GM08714 (cell line): ENCODE measurements around the gene MYO3B.

Source experiments
- H3K4me3 ChIP-seq: fragments of 200-500 bp; sonication (Bioruptor generic); 2 replicates; pipeline ENCODE4 v1.5.1; 2014; ENCODE audit warnings: mild to moderate bottlenecking, low read length, inconsistent platforms
- ZNF274 ChIP-seq: IDR thresholded peaks from 2 replicates; pipeline ENCODE4 v1.6.1; 2012; ENCODE audit warnings: mild to moderate bottlenecking, low read depth, low read length

MYO3B gene

GRCh38 chr2:170434900-170435621 lies 257.1 kb downstream of the MYO3B start:
- no peak overlapping the region for H3K4me3 ChIP-seq
- no peak for TF ChIP-seq ZNF274

DNA sequence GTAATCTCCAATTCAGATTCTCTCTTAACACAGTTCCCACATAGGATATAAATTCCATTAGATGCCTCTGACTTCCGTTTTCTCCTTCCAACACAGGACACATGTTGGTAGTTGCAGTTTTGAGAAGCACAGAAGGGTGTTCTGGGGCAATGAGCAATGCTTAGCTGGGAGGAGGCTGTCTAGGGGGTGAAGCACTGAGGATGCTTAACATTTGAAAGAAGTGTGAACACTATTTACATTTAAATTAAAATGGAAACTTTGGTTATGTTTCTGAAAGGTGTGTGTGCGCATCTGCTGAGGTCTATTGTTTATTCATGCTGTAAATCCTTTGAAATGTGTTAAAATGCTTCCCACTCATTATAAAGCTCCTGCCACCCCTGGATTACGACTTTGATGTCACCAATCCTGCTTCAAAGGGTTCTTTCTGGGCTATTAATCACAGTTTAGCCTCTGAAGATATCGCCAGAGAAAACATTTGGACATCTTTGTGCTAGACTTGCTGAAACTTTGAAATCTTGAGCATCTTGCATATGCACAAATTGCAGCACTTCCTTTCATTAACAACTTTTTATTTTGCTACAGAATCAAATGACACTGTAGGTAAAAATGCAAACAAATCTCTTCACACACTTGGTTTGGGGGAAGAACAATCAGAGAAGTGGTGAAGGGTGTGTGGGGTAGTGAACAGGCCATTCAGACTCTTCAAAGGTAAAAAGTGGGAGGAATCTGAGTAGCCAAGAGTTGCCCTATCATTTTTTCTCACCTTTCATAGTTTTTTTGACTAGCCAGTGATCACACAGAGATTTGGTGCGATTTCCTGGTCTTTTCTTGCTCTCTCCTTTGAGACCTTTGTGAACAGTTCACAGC lies 258.4 kb downstream of the MYO3B start:
- no peak for TF ChIP-seq ZNF274
- no peak overlapping the region for H3K4me3 ChIP-seq

DNA sequence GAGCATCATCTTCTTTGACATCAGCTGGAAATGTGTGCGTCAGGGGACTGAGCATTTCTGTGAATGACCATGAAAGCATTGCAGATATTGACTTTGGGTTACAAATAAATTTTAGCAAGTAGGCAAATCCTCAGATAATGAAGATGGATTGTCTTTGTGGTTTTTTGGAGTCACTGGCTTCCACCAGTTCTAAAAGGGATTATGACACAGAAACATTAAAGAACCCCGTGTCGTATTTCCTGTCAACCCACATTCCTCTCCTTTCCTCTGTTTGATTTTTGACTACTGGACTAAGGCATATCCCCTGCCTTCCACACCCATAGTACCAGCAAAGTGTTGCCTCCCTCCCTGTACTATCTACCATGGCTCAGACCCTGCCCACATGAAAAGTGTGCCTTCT lies 268.1 kb downstream of the MYO3B start:
- TF ChIP-seq ZNF274: no peak

GRCh38 chr2:170449034-170449433 lies 271.1 kb downstream of the MYO3B start:
- TF ChIP-seq ZNF274: no peak
- no peak overlapping the region for H3K4me3 ChIP-seq

More for the DNA sequence above, 268.1 kb downstream of the MYO3B start:
- H3K4me3 ChIP-seq: no peak overlapping the region

GRCh38 chr2:170454471-170455372 lies 276.8 kb downstream of the MYO3B start:
- no peak overlapping the region for H3K4me3 ChIP-seq

DNA sequence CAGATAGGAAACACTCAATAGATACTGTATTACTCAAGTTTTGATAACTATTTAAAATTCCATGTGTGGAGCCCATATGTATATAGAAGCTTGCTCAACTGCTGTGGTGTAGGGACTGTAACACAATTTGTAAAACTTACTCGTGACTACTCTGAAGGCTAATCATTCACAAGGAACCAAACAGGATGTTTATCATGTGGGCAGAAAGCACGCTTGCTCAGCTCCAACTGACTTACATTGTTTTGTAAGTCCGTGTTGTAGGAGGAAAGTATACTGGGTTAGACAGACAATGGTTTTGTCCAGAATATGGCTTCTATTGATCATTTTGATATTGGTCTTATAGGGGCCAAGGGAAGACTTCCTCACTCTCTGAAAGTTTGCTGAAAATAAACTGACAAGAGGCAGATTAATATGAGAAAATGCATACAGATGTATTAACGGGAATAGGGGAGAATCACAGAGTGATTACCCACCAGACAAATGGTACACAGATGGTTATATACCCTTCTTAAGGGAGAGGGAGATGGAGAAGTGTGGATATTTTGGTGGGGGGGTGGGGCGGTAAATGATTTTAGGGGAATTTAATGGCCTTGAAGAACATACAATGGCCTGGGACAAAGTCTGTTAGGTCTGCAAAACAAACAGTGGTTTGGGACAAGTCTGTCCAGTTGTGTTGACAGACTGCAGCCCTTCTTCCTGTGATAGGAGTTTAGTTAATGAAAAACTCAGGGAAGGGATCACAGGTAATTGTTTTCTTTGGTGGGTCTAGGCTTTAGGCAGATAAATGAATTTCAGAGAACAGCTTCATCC lies 277.9 kb downstream of the MYO3B start:
- H3K4me3 ChIP-seq: no peak overlapping the region
- no peak for TF ChIP-seq ZNF274

More at GRCh38 chr2:170454471-170455372, 276.8 kb downstream of the MYO3B start:
- no peak for TF ChIP-seq ZNF274

- no peak for TF ChIP-seq ZNF274
- no peak overlapping the region for H3K4me3 ChIP-seq
These were observed 279.0 kb downstream of the MYO3B start for GRCh38 chr2:170456914-170457313.

DNA sequence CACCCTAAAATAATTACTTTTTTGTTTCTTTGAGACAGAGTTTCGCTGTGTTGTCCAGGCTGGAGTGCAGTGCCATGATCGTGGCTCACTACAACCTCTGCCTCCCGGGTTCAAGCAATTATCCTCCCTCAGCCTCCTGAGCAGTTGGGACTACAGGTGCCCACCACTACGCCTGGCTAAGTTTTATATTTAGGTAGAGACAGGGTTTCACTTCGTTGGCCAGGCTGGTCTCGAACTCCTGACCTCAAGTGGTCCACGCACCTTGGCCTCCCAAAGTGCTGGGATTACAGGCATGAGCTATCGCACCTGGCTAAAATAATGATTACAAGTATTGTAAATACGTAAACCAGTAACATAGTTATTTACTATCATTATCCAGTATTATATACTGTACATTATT lies 279.8 kb downstream of the MYO3B start:
- no peak for TF ChIP-seq ZNF274
- H3K4me3 ChIP-seq: no peak overlapping the region

DNA sequence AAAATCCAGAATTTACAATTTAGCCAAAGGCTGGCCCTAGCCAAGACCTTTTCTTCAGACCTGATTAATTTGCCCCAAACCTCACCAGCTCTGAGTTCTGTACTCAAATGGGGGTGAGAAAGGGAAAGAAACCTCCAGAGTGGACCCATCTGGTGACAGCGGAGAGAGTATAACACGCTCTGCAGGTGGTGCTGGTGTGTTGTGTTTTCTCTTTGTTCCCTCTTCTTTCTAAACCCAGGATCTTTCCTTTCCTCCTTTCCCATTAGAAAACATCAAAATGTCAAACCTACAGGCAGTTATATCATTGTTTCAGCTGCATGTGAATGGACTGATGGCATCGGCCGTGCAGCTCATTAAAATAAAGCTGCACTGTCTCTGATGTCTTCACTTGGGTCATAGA lies 283.9 kb downstream of the MYO3B start:
- TF ChIP-seq ZNF274: no peak
- no peak overlapping the region for H3K4me3 ChIP-seq

DNA sequence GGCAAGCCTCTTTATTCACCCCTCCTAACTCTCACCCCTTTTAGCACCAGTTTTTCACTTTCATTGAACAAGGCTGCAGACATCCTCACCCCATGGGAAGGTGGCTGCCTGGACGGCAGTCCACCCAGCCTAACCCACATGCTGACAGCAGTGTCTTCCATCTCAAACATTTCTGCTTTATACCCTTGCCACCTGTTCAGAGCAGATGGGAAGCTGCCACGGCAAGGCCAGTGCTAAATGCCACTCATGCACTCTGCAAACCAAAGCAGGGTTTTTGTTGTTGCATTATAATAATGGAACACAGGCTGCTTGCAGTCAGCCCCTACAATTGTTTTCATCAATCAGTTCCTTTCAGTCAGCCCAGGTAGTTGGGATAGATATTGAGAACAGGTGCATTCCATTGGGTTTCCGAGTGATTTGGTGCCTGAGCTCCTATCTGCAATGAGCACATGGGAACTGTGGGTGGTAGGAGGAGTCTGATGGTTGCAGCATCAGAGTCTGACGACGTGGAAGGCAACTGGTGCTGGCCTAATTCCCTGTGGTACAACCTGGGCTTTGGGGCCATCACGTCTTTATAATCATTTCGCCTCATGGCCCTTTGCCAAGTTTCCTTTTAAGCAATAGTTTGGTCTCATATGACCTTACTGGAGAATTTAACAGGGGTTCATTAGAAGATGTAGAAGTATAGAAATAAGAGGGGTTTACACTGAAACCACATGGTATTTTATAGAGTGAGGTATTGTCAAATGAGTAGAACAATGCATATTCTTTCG lies 284.7 kb downstream of the MYO3B start:
- TF ChIP-seq ZNF274: no peak
- no peak overlapping the region for H3K4me3 ChIP-seq

- no peak overlapping the region for H3K4me3 ChIP-seq
- TF ChIP-seq ZNF274: no peak
These were observed 285.2 kb downstream of the MYO3B start for GRCh38 chr2:170463206-170463537.

DNA sequence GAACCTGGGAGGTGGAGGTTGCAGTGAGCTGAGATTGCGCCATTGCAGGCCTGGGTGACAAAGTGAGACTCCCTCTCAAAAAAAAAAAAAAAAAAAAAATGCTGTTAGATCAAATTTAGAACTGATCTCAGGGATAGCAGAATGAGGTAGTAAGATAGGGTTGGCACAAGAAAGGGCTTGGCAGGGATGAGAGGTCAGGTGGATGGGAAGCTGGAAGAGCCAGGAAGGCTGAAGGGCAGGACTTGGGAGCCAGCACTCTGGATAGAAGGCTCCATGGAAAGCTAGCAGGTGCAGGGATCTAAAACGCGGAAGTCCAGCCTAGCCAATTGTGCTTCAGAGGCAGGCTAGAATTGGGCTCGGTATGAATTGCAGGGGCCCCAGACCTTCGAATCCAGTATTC lies 286.3 kb downstream of the MYO3B start:
- no peak overlapping the region for H3K4me3 ChIP-seq
- no peak for TF ChIP-seq ZNF274

- no peak overlapping the region for H3K4me3 ChIP-seq
- TF ChIP-seq ZNF274: no peak
These were observed 287.3 kb downstream of the MYO3B start for GRCh38 chr2:170465241-170465640.

DNA sequence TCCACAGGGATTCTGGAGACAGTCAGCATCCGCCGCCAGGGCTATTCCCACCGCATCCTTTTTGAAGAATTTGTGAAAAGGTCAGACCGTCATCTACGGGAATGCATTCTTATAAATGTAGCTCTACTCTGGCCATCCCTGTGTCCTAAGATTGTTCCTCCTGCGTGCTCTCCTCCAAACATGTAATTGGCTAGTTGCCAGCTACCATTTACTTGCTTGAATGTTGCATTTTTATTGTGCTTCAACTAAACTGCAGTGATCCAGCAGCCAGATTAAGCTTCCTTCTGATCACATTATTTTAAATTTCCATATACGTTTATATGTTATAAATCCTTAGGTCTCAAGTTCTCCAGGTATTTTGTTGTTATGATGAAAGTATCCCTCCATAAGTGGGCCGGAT lies 288.7 kb downstream of the MYO3B start:
- no peak for TF ChIP-seq ZNF274
- H3K4me3 ChIP-seq: no peak overlapping the region
